H54 (cell line): ENCODE measurements around the gene PRRC2B.

Experiments used
- DNase-seq: peaks from one replicate; pipeline ENCODE4 v3.0.0; 2011; ENCODE audit warnings: low spot score, mixed read lengths; ENCODE audit not compliant: insufficient read length
- FAIRE-seq: peaks from 3 replicates; lab custom pipeline; 2011; peaks lifted over from hg19 to GRCh38; lab: Jason Lieb, UNC
- POLR2A ChIP-seq: IDR thresholded peaks from 2 replicates; pipeline ENCODE4 v1.6.1; 2011; ENCODE audit warnings: low read depth, mild to moderate bottlenecking, low read length

Gene PRRC2B

DNA sequence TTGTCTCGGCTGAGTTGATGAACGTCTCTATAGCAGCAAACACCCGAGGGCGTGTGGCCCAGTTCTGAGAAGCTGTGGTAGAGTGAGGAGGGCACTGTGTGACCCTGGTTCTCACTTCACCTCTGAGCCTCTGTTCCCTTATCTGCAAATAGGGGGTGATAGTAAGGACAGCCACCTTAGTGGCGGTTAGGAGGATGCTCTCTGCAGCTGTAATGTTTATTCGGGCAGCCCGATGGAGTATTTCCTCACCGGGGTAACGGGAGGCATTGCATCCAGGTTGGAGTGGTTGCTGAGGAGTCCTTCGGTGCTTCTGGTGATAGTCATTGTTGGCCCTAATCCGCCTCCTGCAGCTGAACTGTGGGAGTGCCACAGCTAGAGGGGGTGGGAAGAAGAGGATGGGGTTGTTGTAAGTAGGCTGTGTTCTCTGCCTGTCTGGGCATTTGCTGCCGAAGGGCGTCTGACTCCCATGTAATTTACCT lies 13.9 kb downstream of the PRRC2B start:
- TF ChIP-seq POLR2A = no peak
- DNase-seq (no peak), FAIRE-seq (no peak)

DNA sequence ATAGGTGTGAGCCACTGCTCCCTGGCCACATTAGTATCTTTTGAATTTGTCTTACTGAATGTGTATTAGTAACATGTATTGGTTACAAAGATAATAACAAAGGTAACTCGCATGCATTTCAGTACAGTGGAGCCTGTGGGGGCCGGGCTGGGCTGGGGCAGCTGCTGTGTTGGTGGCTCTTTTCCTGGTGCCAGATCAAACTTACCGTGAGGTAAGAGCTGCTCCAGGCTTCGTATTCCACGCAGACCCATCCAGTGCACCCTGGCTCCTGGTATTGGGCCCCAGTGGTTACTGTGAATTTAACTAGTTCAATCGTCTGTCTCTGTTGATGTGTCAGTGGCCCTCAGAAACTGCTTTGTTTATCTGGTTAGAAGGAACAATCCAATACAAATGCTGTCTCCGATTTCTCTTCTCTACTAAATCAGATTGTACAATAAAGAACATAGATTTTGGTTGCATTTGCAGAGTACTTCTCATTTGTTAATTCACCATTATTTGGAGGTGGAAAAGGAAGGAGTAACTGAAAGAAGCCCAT lies 15.6 kb downstream of the PRRC2B start:
- no peak for FAIRE-seq
- no peak for DNase-seq

DNA sequence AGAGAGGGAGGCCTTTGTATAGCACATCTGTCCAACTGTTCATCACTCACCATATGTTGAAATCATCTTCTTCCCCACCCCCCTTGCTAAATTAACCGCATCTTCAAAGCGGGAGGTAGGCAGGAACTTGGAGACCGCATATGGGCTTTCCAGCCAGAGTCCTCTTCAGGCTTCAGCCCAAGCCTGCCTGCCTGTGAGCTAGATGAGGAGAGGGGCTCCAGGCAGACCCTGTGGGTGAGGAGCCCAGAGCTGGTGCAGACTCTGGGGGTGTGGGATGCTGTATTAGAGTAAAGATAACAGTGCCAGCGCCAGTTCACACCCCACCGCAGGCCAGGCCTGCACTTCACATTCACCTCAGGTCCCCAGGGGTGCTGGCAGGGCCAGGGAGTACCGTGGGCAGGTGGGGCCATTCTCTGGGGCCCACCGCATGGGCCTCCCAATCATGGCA lies 16.2 kb downstream of the PRRC2B start:
- TF ChIP-seq POLR2A = no peak
- no peak for FAIRE-seq
- DNase-seq = no peak

More for the DNA sequence above, 15.6 kb downstream of the PRRC2B start:
- no peak for TF ChIP-seq POLR2A

DNA sequence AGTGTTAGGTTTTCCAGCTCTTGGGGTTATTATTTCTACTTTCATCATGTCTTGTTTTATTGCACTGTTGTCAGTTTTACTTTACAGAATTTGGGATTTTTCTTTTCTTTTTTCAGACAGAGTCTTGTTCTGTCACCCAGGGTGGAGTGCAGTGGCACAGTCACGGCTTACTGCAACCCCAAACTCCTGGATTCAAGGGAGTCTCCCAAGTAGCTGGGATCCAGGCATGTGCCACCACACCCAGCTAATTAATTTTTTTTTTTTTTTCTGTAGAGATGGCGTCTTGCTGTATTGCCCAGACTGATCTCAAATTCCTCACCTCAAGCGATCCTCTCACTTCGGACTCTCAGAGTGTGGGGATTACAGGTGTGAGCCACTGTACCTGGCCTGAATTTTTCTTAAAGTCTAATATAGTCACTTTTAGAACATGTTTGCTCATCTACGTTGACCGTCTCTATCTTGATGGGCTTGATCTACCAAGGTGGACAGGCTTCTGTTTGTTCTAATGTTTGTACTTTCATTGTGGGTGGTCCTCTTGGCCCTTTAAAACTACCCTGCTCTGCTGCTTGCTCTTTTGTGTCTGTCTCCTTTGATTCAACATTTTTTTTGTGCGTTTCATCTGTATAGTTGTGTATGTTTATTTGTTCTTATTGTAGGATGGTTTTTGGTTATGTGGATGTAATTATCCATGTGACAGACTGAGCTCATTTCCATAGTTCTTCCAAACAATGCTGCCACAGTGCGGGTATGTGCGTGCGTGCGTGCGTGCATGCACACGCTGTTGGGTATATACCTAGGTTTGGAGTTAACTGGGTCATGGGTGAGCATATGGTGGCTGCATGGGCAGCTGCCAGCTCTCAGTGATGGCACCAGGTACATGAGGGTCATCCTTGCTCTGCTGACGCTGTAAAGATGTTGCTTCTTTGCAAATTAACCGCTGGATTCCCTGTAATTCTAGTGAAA lies 18.1 kb downstream of the PRRC2B start:
- DNase-seq = no peak
- no peak for FAIRE-seq
- TF ChIP-seq POLR2A = no peak

DNA sequence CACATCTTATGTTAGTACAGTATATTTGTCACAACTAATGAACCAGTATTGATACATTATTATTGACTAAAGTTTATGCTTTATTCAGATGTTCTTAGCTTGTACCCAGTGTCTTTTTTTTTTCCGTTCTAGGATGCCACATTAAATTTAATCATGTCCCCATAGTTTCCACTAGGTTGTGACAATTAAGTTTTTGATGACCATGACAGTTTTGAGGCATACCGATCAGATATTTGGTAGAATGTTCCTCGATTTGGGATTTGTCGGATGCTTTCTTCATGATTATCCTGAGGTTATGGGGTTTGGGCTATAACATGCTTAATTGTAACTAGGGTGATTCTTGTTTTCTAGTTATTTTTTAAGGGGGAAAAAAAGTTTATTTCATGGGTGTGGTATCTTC lies 22.6 kb downstream of the PRRC2B start:
- FAIRE-seq (no peak), DNase-seq (no peak)
- TF ChIP-seq POLR2A = no peak

DNA sequence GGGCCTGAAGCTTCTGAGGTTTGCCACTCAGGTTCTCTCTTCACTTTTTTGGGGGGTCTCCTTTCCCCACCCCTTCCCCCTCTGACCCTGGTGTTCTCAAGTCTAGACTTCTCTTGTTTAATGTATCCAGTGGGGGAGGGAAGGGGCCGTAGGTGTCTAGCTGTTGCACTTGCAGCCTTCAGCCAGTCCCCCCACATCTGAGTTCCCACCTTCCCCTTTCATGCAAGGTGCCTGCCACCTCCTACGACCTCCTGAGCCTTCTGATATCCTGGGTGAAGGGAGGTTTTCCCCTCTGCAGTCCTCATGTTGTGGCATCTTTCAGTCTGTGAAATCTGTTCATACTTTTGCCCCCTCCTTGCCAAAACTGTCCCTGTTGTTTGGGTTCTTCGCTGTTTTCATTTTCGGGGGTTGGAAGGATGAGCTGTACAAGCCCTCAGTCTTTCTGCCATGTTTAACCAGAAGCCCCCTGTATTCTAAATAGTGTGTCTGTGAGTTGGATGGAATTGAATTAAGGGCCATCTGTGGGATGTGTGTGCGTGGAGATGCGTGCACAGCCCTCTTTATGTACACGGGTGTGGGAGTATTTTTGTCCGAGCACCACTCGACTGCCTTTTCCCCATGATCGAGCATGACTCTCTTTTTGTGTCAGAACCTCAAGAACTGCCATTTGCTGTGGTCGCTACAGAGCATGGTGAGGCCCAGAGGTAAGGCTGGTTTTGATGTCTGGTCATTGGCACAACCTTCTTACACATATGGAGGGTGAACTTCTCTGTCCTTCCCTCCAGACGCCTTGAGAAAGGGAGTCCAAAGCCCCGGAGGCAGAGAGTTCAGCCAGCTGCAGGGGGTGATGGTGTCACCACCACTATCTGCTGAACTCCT lies 23.6 kb downstream of the PRRC2B start:
- no peak for FAIRE-seq
- no peak for DNase-seq
- TF ChIP-seq POLR2A = no peak

DNA sequence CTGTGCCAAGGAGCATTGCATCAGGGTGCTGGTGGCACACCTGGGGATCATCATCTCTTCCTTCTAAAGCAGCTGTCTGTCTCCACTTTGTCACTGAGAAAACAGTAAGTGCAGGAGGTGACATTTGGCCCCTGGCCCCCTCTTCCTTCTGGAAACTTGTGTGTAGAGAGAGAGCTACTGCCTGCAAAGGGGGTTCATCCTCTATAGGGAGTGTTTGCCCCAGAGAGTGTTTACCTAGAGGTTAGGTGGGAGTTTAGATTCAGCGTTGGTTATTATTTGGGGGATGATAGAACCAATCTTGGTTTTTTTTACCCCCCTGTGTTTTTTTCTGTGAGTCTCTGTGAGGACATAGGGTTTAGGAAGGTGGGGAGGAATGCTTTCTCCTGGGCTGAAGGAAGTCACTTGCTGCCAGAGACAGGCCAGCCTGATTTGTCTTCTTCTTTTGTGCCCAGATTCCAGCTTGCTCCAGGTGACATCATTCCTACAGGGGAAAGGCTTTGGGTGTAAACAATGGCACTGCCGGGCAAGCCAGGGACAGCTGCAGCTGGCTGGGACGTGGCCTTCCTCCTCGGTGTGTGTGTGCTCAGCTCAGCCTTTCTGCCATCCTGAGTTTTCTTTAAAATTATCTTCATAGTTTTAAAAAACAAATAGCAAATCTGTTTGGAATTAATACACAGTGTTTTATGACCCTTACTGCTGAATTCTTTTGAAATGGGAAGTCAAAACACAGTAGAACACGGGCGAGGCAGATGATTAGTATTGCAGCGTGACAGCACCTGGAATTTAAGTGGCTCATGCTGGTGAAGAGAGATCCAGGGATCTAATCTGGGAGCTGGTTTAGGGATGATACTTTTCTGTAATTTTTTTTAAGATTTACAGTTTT lies 24.5 kb downstream of the PRRC2B start:
- no peak for FAIRE-seq
- TF ChIP-seq POLR2A = no peak
- no peak for DNase-seq

DNA sequence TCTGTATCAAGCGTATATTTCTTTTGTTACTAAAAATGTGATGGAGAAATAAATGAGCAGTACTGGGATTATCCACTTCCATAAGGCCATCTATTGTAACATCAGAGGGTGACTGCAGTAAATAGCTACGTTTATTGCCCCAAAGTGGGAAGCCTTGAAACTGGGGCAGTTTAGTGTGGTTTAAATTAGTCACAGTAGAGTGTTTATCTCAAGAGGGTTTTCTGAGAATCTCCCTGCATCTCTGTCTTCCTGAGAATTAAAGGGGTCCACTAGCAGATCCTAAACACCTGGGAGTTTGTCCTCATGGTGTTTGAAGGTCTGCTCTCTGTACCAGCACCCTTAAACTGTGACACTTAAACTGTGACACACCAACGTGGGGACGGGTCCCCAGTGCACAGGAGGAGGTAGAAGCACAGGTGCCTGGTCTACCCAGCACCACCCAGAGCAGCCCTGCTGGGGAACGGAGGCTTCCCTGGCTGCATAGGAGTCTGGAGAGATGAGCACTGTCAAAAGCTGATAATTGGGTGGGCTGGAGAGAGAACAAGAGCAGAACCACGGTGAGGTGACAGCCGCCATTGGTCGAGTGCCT lies 25.2 kb downstream of the PRRC2B start:
- no peak for DNase-seq
- no peak for FAIRE-seq
- no peak for TF ChIP-seq POLR2A

DNA sequence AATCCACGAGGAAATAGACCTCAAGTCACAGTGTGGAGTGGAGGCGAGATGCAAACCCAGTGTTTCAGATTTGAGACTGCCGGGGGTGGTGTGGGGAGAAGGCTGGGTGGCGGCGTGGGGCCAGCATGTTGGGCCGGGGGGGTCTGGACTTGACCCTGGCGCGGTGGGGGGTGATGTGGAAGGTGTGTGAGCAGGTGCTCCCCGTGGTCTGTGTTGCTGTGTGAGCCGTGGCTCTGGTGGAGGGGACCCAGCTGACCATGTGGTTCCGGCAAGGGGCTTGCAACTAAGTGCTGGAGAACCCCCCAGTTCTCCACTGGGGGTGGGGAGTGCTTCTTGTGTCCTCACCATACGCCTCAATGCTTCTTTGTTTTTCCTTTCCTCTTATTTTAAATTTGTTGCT lies 25.8 kb downstream of the PRRC2B start:
- no peak for TF ChIP-seq POLR2A
- no peak for FAIRE-seq
- no peak for DNase-seq

DNA sequence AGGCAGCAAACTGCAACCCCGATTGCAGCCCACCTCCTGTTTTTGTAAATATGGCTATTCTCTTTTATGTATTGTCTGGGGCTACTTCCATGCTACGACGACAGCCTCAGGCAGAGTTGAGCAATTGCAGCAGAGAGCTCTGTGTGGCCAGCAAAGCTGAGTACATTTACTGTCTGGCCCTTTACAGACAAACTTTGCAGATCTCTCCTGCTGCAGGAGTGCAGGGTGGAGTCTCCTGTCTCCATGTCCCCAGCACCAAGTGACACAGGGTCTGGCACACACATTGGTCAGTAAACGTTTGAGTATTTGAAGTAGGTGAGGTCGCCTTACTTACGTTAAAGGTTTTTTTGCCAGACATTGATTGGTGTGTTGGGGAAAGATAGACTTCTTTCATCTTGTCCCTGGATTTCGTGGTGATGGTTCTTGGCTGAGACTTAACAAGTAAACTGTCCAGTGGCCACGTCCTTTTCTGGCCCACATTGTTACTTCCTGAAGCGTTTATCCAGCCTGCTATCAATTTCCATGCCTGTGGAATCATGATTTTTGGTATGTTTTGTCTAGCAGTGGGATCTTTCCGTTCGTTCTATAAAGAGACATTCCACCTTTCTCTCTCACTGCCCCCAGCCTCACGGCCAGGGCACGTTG lies 27.2 kb downstream of the PRRC2B start:
- TF ChIP-seq POLR2A = no peak
- DNase-seq (no peak), FAIRE-seq (no peak)

DNA sequence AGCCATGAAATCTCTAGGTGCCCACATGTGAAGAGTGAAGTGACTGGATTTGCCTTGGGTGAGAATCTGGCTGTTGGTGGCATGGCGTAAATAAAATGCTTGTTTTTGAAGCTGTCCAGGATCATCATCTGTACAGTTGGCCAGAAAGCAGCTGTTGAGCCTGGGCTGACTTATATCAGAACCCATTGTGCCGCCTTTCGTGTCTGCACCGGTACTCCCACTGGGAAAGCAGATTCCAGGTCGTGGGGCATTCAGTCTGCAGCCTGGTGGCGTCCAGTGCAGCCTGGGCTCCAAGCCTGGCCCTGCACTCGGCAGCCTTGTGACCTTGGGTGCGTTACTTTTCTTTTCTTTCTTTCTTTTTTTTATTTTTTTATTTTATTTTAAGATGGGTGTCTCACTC lies 27.8 kb downstream of the PRRC2B start:
- no peak for DNase-seq
- TF ChIP-seq POLR2A = no peak
- no peak for FAIRE-seq

DNA sequence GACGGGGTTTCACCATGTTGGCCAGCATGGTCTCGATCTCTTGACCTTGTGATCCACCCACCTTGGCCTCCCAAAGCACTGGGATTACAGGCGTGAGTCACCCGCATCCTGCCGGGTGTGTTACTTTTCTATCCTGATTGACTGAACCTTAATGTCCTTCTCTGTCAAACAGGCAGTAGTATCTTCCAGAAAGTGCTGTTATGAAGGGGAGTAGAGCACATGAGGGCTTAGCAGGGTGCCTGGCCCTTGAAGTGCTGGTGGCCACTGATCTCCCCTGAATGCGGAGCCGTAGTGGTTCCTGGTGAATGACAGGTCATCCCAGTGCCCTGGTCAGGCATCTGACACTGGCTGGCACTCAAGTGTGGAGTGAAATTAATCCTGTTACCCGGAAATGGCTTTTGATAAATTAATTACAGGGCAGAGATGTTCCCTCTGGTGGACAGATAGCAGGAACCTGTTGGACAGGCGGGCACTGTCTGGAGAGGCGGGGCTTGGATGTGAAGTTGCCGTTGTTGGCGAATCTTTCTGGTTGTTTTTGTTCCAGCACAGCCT lies 28.4 kb downstream of the PRRC2B start:
- no peak for DNase-seq
- no peak for TF ChIP-seq POLR2A
- no peak for FAIRE-seq
